GM23338 (cell line): ENCODE measurements around the gene ARL14EP. TPM values are rescaled to one million over a fixed set of nuclear protein-coding genes. Genes with fewer than 3 reads are reported as not detected.

Experiments
- ATAC-seq: fragments of 200-7000 bp; cut with Tn5 transposase; 3 replicates; pipeline ENCODE4 v1.9.1; 2020
- DNase-seq: peaks from one replicate; pipeline ENCODE4 v3.0.0-alpha.2; 2015; ENCODE audit warnings: low spot score
- H2AFZ ChIP-seq: fragments of 200-600 bp; sonication (generic); 2 replicates; pipeline ENCODE4 v1.8.0; 2016; ENCODE audit warnings: antibody characterized with exemption, mild to moderate bottlenecking, moderate library complexity
- H3F3A ChIP-seq: fragments of 200-600 bp; sonication (generic); replicated peaks from 2 replicates; pipeline ENCODE4 v1.8.0; 2017; ENCODE audit warnings: antibody characterized with exemption, mixed run types, low read depth
- H3K27ac ChIP-seq: fragments of 200-600 bp; sonication (generic); 2 replicates; pipeline ENCODE4 v1.6.1; 2016; ENCODE audit warnings: low read depth
- H3K27me3 ChIP-seq: fragments of 200-600 bp; sonication (generic); 2 replicates; pipeline ENCODE4 v1.8.0; 2016; ENCODE audit warnings: mild to moderate bottlenecking, mixed run types, moderate library complexity; ENCODE audit not compliant: insufficient read depth
- H3K36me3 ChIP-seq: fragments of 200-600 bp; sonication (generic); 2 replicates; pipeline ENCODE4 v1.8.0; 2016; ENCODE audit warnings: mild to moderate bottlenecking; ENCODE audit not compliant: insufficient read depth
- H3K4me1 ChIP-seq: fragments of 200-600 bp; sonication (generic); 2 replicates; pipeline ENCODE4 v1.8.0; 2016; ENCODE audit warnings: mild to moderate bottlenecking, moderate library complexity; ENCODE audit not compliant: insufficient read depth
- H3K4me2 ChIP-seq: fragments of 200-600 bp; sonication (generic); 2 replicates; pipeline ENCODE4 v1.7.1; 2017; ENCODE audit warnings: mixed run types
- H3K4me3 ChIP-seq: fragments of 200-600 bp; sonication (generic); 2 replicates; pipeline ENCODE4 v1.6.1; 2016; ENCODE audit warnings: mixed run types
- H3K79me2 ChIP-seq: fragments of 200-600 bp; sonication (generic); replicated peaks from 2 replicates; pipeline ENCODE4 v1.8.0; 2017; ENCODE audit warnings: mild to moderate bottlenecking; ENCODE audit not compliant: insufficient read depth
- H3K9me2 ChIP-seq: fragments of 200-600 bp; sonication (generic); 2 replicates; pipeline ENCODE4 v1.8.0; 2017; ENCODE audit not compliant: insufficient read depth
- H4K20me1 ChIP-seq: fragments of 200-600 bp; sonication (generic); replicated peaks from 2 replicates; pipeline ENCODE4 v1.8.0; 2017; ENCODE audit warnings: mild to moderate bottlenecking; ENCODE audit not compliant: insufficient read depth
- H3K27ac Mint-ChIP-seq: 2 replicates; pipeline ENCODE4 v1.8.0; 2020; ENCODE audit warnings: inconsistent platforms, mild to moderate bottlenecking, moderate library complexity, mixed read lengths
- H3K27me3 Mint-ChIP-seq: 3 replicates; pipeline ENCODE4 v1.8.0; 2022; ENCODE audit warnings: low read depth, mild to moderate bottlenecking, moderate library complexity, mixed read lengths, inconsistent platforms; ENCODE audit not compliant: insufficient read depth, poor library complexity
- H3K36me3 Mint-ChIP-seq: 3 replicates; pipeline ENCODE4 v1.8.0; 2021; ENCODE audit warnings: low read depth, mild to moderate bottlenecking, inconsistent platforms, moderate library complexity, mixed read lengths
- H3K4me1 Mint-ChIP-seq: 3 replicates; pipeline ENCODE4 v1.8.0; 2020; ENCODE audit warnings: mild to moderate bottlenecking, inconsistent platforms, mixed read lengths
- H3K4me3 Mint-ChIP-seq: 3 replicates; pipeline ENCODE4 v1.8.0; 2021; ENCODE audit warnings: moderate library complexity, mild to moderate bottlenecking, inconsistent platforms, mixed read lengths
- H3K9me3 Mint-ChIP-seq: 3 replicates; pipeline ENCODE4 v1.8.0; 2020; ENCODE audit warnings: moderate library complexity, mild to moderate bottlenecking, inconsistent platforms, mixed read lengths
- CREB1 ChIP-seq: fragments of 250-450 bp; sonication (Bioruptor Pico); IDR thresholded peaks from 2 replicates; pipeline ENCODE4 v1.5.0; 2020; ENCODE audit warnings: low read depth, mild to moderate bottlenecking, moderate library complexity
- EZH2 ChIP-seq: fragments of 200-600 bp; sonication (generic); IDR thresholded peaks from one replicate; pipeline ENCODE4 v1.8.0; 2017; ENCODE audit warnings: antibody characterized with exemption, mild to moderate bottlenecking, low read depth; ENCODE audit not compliant: unreplicated experiment
- EZH2phosphoT487 ChIP-seq: fragments of 200-600 bp; sonication (generic); IDR thresholded peaks from one replicate; pipeline ENCODE4 v1.8.1; 2018; ENCODE audit warnings: antibody characterized with exemption; ENCODE audit not compliant: unreplicated experiment
- JUNB ChIP-seq: IDR thresholded peaks from one replicate; pipeline ENCODE4 v1.6.1; 2016; ENCODE audit warnings: antibody characterized with exemption; ENCODE audit not compliant: unreplicated experiment
- NANOG ChIP-seq: IDR thresholded peaks from 2 replicates; pipeline ENCODE4 v1.6.1; 2016; ENCODE audit warnings: antibody characterized with exemption, borderline replicate concordance
- POLR2AphosphoS5 ChIP-seq: IDR thresholded peaks from 2 replicates; pipeline ENCODE4 v1.6.1; 2016; ENCODE audit warnings: antibody characterized with exemption, low read depth
- REST ChIP-seq: IDR thresholded peaks from one replicate; pipeline ENCODE4 v1.6.1; 2018; ENCODE audit warnings: antibody characterized with exemption; ENCODE audit not compliant: unreplicated experiment
- ZNF462 ChIP-seq: fragments of 250-450 bp; sonication (Bioruptor Pico); IDR thresholded peaks from 2 replicates; pipeline ENCODE4 v1.5.0; 2020; ENCODE audit warnings: mild to moderate bottlenecking, moderate library complexity
- polyA plus RNA-seq: library from polyadenylated mRNA; unstranded; fragments of >200 nt; fragmentation: Nextera tagmentation; extraction: Ambion mirVana; gene quantifications from 2 replicates; pipeline ENCODE4 v1.2.1, GENCODE V29; 2016
- total RNA-seq: library from RNA; depleted of rRNA; stranded (reverse); fragments of >200 nt; shearing (Covaris generic); gene quantifications from 2 replicates; pipeline ENCODE4 v1.2.3, GENCODE V29; 2014

Gene ARL14EP
- total and polyA plus RNA-seq, 2 experiments from 2014 or later, result 33.4 to 62.0 TPM

- TF ChIP-seq REST (no peak), JUNB (no peak), EZH2 (no peak), ZNF462 (no peak)
These were observed 31.6 kb upstream of the ARL14EP start (continued) for GRCh38 chr11:30291331-30291730.

GRCh38 chr11:30292545-30292944, 30.4 kb upstream of the ARL14EP start:
- Mint-ChIP-seq H3K4me3 (no peak overlapping the region), H3K27ac (no peak overlapping the region), H3K9me3 (no peaks in the 10 kb centered on the region), H3K36me3 (no peaks in the 10 kb centered on the region), H3K27me3 (no peaks in the 10 kb centered on the region), H3K4me1 (no peaks in the 10 kb centered on the region)
- Histone ChIP-seq H3K4me3 (no peak overlapping the region), H3F3A (no peaks in the 10 kb centered on the region), H3K27me3 (no peaks in the 10 kb centered on the region), H3K27ac (no peak overlapping the region), H3K4me2 (no peak overlapping the region), H3K9me2 (no peaks in the 10 kb centered on the region; the same call in none of the 2 replicates), H4K20me1 (no peaks in the 10 kb centered on the region), H3K36me3 (no peaks in the 10 kb centered on the region), H3K4me1 (no peaks in the 10 kb centered on the region), H3K79me2 (no peaks in the 10 kb centered on the region), H2AFZ (no peak overlapping the region)
- ATAC-seq (no peak), DNase-seq (no peak)
- no peak for TF ChIP-seq POLR2AphosphoS5
- TF ChIP-seq CREB1, result no peak
- TF ChIP-seq EZH2phosphoT487, result no peak
- no peak for TF ChIP-seq NANOG
- no peak for TF ChIP-seq REST
